ENCODE results near the gene ASF1B. TPM values are rescaled to one million over a fixed set of nuclear protein-coding genes. Genes with fewer than 3 reads are reported as not detected.

Gene ASF1B
- total RNA-seq, 1 experiment from 2014 or later = 54.6 TPM

DNA sequence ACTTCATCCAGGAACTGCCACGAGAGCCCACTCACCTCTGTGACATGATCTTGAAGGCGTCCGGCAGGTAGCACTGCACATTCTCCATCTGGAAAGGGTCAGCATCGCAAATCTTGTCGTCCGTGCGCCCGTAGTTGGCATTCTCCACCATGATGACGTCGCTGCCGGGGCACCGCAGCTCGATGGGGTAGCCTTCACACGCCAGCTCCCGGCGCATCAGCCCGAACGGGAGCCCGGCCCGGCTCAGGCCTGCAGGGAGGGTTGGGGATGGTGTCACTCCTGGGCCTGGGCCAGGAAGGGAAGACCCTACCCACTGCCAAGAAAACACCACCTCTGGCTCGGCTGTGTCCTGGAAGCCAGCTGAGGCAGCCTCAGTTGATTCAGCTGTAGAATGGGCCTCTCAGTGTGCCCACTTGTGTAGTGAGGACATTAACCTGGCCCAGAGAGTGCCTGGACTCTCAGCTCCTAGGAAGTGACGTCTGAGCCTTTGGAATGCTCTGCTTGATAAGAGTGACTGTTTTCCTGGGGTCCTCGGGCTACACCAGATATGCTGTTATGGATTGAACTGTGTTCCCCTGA, 41.2 kb upstream of the ASF1B start:
- no peak overlapping the region for H3K27ac ChIP-seq (ENCODE audit: low read depth, low read length, poor library complexity, severe bottlenecking)
- no peaks in the 10 kb centered on the region for H3K9me3 ChIP-seq (ENCODE audit: low read depth, low read length, poor library complexity, severe bottlenecking)
- BruUV-seq (replicated peaks) = no TSS peak
- H3K4me1 ChIP-seq (ENCODE audit: insufficient read depth, low read length, poor library complexity, severe bottlenecking) = peaks cover 7% of the 10 kb centered on the region
- peaks cover 23% of the 10 kb centered on the region for H3K36me3 ChIP-seq (ENCODE audit: insufficient read depth, low read length, poor library complexity, severe bottlenecking)
- CTCF ChIA-PET = no interaction called here
- H3K27me3 ChIP-seq (replicated peaks; ENCODE audit: insufficient read depth, low read depth, low read length, poor library complexity) = no peaks in the 10 kb centered on the region
- H3K4me3 ChIP-seq (ENCODE audit: low read depth, low read length, poor library complexity, severe bottlenecking) = no peak overlapping the region
- POLR2A ChIA-PET (ENCODE audit: low non-redundant PET) = no interaction called here
- intact Hi-C loops (cut with micrococcal nuclease; ENCODE audit: unreplicated experiment) = no loop called here
- DNase-seq (ENCODE audit: low spot score) = no peak
- no peak for TF ChIP-seq EZH2 (IDR thresholded peaks at IDR 0.05; ENCODE audit: borderline replicate concordance, low read depth, low read length, poor library complexity, severe bottlenecking)
- TF ChIP-seq, protein P1, sequence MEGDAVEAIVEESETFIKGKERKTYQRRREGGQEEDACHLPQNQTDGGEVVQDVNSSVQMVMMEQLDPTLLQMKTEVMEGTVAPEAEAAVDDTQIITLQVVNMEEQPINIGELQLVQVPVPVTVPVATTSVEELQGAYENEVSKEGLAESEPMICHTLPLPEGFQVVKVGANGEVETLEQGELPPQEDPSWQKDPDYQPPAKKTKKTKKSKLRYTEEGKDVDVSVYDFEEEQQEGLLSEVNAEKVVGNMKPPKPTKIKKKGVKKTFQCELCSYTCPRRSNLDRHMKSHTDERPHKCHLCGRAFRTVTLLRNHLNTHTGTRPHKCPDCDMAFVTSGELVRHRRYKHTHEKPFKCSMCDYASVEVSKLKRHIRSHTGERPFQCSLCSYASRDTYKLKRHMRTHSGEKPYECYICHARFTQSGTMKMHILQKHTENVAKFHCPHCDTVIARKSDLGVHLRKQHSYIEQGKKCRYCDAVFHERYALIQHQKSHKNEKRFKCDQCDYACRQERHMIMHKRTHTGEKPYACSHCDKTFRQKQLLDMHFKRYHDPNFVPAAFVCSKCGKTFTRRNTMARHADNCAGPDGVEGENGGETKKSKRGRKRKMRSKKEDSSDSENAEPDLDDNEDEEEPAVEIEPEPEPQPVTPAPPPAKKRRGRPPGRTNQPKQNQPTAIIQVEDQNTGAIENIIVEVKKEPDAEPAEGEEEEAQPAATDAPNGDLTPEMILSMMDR (conservative IDR thresholded peaks at IDR 0.05; ENCODE audit: low read depth, low read length) = no peak

DNA sequence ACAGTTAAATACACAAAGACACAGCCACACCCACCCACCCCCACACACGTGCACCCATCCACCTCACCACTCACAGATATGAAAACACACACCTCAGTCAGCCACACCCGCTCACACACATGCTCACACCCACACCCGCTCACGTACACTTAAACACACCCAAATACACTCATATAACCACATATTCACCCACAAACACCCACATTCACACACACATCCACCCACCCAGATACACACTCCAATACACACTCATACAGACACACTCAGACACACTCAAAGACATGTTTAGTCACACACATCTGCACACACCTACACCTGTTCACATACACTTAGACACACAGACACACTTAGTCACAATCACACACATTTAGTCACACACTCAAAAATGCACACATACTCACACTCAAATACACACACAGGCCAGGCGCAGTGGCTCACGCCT, 39.0 kb upstream of the ASF1B start:
- no peaks in the 10 kb centered on the region for H3K27me3 ChIP-seq (replicated peaks; ENCODE audit: insufficient read depth, low read depth, low read length, poor library complexity)
- DNase-seq (ENCODE audit: low spot score) = no peak
- no peak overlapping the region for H3K4me3 ChIP-seq (ENCODE audit: low read depth, low read length, poor library complexity, severe bottlenecking)
- no TSS peak for BruUV-seq (replicated peaks)
- intact Hi-C loops (cut with micrococcal nuclease; ENCODE audit: unreplicated experiment) = no loop called here
- peaks cover 41% of the 10 kb centered on the region for H3K36me3 ChIP-seq (ENCODE audit: insufficient read depth, low read length, poor library complexity, severe bottlenecking)
- CTCF ChIA-PET = no interaction called here
- TF ChIP-seq, protein P1 (conservative IDR thresholded peaks at IDR 0.05; ENCODE audit: low read depth, low read length) = no peak
- no peak for TF ChIP-seq EZH2 (IDR thresholded peaks at IDR 0.05; ENCODE audit: borderline replicate concordance, low read depth, low read length, poor library complexity, severe bottlenecking)
- no peaks in the 10 kb centered on the region for H3K4me1 ChIP-seq (ENCODE audit: insufficient read depth, low read length, poor library complexity, severe bottlenecking)
- POLR2A ChIA-PET (ENCODE audit: low non-redundant PET) = no interaction called here
- H3K27ac ChIP-seq (ENCODE audit: low read depth, low read length, poor library complexity, severe bottlenecking) = no peak overlapping the region
- H3K9me3 ChIP-seq (ENCODE audit: low read depth, low read length, poor library complexity, severe bottlenecking) = no peaks in the 10 kb centered on the region

DNA sequence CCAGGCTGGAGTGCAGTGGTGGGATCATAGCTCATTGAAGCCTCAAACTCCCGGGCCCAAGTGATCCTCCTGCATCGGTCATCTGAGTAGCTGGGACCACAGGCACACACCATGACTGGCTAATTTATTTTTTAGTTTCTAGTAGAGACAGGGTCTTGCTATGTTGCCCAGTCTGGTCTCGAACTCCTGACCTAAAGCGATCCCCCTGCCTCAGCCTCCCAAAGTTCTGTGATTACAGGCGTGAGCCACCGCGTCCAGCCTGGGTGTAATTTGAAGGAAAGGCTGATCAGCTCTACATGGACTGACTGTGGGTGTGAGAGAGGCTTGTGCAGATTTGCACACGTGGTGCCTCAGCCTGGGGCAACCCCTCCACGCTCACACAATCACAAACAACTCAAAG, 38.5 kb upstream of the ASF1B start:
- intact Hi-C loops (cut with micrococcal nuclease; ENCODE audit: unreplicated experiment) = no loop called here
- no peak for TF ChIP-seq EZH2 (IDR thresholded peaks at IDR 0.05; ENCODE audit: borderline replicate concordance, low read depth, low read length, poor library complexity, severe bottlenecking)
- TF ChIP-seq, protein P1 (conservative IDR thresholded peaks at IDR 0.05; ENCODE audit: low read depth, low read length) = no peak

More for the DNA sequence above, 38.5 kb upstream of the ASF1B start:
- Histone ChIP-seq H3K27ac (ENCODE audit: low read depth, low read length, poor library complexity, severe bottlenecking) (no peak overlapping the region), H3K27me3 (replicated peaks; ENCODE audit: insufficient read depth, low read depth, low read length, poor library complexity) (no peaks in the 10 kb centered on the region), H3K4me1 (ENCODE audit: insufficient read depth, low read length, poor library complexity, severe bottlenecking) (no peaks in the 10 kb centered on the region), H3K36me3 (ENCODE audit: insufficient read depth, low read length, poor library complexity, severe bottlenecking) (peaks cover 46% of the 10 kb centered on the region), H3K9me3 (ENCODE audit: low read depth, low read length, poor library complexity, severe bottlenecking) (no peaks in the 10 kb centered on the region), H3K4me3 (ENCODE audit: low read depth, low read length, poor library complexity, severe bottlenecking) (no peak overlapping the region)
- POLR2A ChIA-PET (ENCODE audit: low non-redundant PET) = no interaction called here
- BruUV-seq (replicated peaks) = no TSS peak
- DNase-seq (ENCODE audit: low spot score) = no peak
- CTCF ChIA-PET = no interaction called here
